ENCODE results near the gene CDCA4. TPM values are rescaled to one million over a fixed set of nuclear protein-coding genes. Genes with fewer than 3 reads are reported as not detected.
A peak's percentile ranks its signal among the peaks of the same experiment; 100 is the strongest.

CDCA4 gene
- total RNA-seq, 2 donors from 2014 or later: 46.6 to 65.1 TPM

DNA sequence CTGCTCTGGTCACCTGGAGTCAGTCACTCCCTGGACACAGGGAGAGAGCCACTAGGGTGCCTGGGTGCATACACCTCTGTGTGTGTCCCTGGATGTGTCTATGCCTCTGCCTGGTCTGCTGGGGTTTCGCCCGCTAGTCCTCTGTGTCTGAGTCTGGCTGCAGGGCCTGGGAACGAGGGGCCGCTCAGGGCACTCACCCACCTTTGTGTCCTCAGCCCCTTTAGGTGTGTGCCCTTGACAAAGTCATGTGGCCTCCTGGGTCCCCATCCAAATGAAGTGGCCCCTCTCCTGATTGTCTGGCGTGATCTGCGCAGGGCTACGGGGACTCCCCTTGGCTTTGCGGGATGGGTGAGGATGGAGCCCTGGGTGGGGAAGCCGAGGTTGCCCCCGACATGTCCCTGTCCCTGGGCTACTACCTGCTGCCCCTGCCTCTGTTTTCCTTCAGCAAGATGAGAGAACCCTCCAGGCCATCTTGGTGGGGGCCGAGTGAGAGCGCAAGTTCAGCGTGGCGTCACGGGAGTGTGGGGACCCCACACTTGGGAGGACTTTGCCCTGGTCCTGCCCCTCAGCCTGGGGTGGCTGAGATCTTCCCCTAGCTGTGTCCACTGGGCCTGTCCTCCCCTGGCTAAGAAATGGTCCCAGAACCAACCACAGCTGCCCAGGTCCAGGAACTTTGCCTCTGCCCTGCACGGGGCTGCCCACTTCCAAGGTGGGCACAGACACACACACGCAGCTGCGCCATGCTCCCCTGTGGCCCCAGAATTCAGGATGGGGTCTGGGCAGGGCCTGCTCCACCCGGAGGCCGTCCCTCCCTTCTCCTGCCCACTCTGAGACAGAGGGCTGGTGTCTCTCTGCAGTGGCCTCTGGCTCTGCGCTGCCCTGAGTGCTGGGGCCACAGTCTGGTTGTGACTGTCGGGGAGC lies 40.0 kb downstream of the CDCA4 start:
- Mint-ChIP-seq H3K4me3 (no peak overlapping the region), H3K27me3 (ENCODE audit: insufficient read depth) (peaks cover 54% of the 10 kb centered on the region), H3K9me3 (no peaks in the 10 kb centered on the region), H3K36me3 (ENCODE audit: low read depth) (no peaks in the 10 kb centered on the region), H3K27ac (no peak overlapping the region), H3K4me1 (peaks cover 3% of the 10 kb centered on the region)
- TF ChIP-seq CTCF (conservative IDR thresholded peaks at IDR 0.05): no peak
- Histone ChIP-seq H3K9ac (ENCODE audit: extremely low read depth, low read length, poor library complexity, severe bottlenecking) (no peak overlapping the region), H3K4me1 (ENCODE audit: control insufficient read depth, insufficient read depth, low read length) (no peaks in the 10 kb centered on the region), H3K4me3 (ENCODE audit: low read length) (no peak overlapping the region), H3K36me3 (ENCODE audit: control insufficient read depth, insufficient read depth, low read length) (no peaks in the 10 kb centered on the region), H3K9me3 (ENCODE audit: control insufficient read depth, low read length) (no peaks in the 10 kb centered on the region), H3K27ac (ENCODE audit: low read depth, low read length) (no peak overlapping the region), H3K27me3 (ENCODE audit: control insufficient read depth, insufficient read depth, low read length, poor library complexity, severe bottlenecking) (peaks cover 36% of the 10 kb centered on the region)
- WGBS, 2 experiments (ENCODE audit: insufficient coverage in 1 of 2, insufficient read length in 1 of 2): 86 to 88% methylated on average over 14 to 22 of the region's 22 CpGs
- peak; percentile 45 for DNase-seq

GRCh38 chr14:104979758-104980610 lies 40.9 kb downstream of the CDCA4 start:
- TF ChIP-seq CTCF (conservative IDR thresholded peaks at IDR 0.05): no peak
- Histone ChIP-seq H3K36me3 (ENCODE audit: control insufficient read depth, insufficient read depth, low read length) (no peaks in the 10 kb centered on the region), H3K9me3 (ENCODE audit: control insufficient read depth, low read length) (no peaks in the 10 kb centered on the region), H3K27me3 (ENCODE audit: control insufficient read depth, insufficient read depth, low read length, poor library complexity, severe bottlenecking) (peaks cover 36% of the 10 kb centered on the region), H3K4me3 (ENCODE audit: low read length) (no peak overlapping the region), H3K4me1 (ENCODE audit: control insufficient read depth, insufficient read depth, low read length) (no peaks in the 10 kb centered on the region), H3K27ac (ENCODE audit: low read depth, low read length) (no peak overlapping the region), H3K9ac (ENCODE audit: extremely low read depth, low read length, poor library complexity, severe bottlenecking) (no peak overlapping the region)
- WGBS, 2 experiments (ENCODE audit: insufficient coverage in 1 of 2, insufficient read length in 1 of 2): 86 to 87% methylated on average over 15 to 19 of the region's 19 CpGs
- H3K4me1 Mint-ChIP-seq: peaks cover 3% of the 10 kb centered on the region
- H3K4me3 Mint-ChIP-seq: no peak overlapping the region
- H3K27ac Mint-ChIP-seq: no peak overlapping the region
- no peaks in the 10 kb centered on the region for H3K36me3 Mint-ChIP-seq (ENCODE audit: low read depth)
- DNase-seq: peak; percentile 48
- no peaks in the 10 kb centered on the region for H3K9me3 Mint-ChIP-seq
- peaks cover 57% of the 10 kb centered on the region for H3K27me3 Mint-ChIP-seq (ENCODE audit: insufficient read depth)

GRCh38 chr14:104978746-104979691 lies 41.9 kb downstream of the CDCA4 start:
- H3K27ac Mint-ChIP-seq: no peak overlapping the region
- Histone ChIP-seq H3K27ac (ENCODE audit: low read depth, low read length) (no peak overlapping the region), H3K9ac (ENCODE audit: extremely low read depth, low read length, poor library complexity, severe bottlenecking) (no peak overlapping the region), H3K36me3 (ENCODE audit: control insufficient read depth, insufficient read depth, low read length) (no peaks in the 10 kb centered on the region), H3K9me3 (ENCODE audit: control insufficient read depth, low read length) (no peaks in the 10 kb centered on the region), H3K27me3 (ENCODE audit: control insufficient read depth, insufficient read depth, low read length, poor library complexity, severe bottlenecking) (peaks cover 36% of the 10 kb centered on the region), H3K4me1 (ENCODE audit: control insufficient read depth, insufficient read depth, low read length) (no peaks in the 10 kb centered on the region), H3K4me3 (ENCODE audit: low read length) (peak overlapping the region; percentile 69)
- no peaks in the 10 kb centered on the region for H3K36me3 Mint-ChIP-seq (ENCODE audit: low read depth)
- WGBS, 2 experiments (ENCODE audit: insufficient coverage in 1 of 2, insufficient read length in 1 of 2): 41 to 44% methylated on average over 19 to 32 of the region's 32 CpGs
- H3K4me1 Mint-ChIP-seq: peaks cover 3% of the 10 kb centered on the region
- peaks cover 55% of the 10 kb centered on the region for H3K27me3 Mint-ChIP-seq (ENCODE audit: insufficient read depth)
- peak; percentile 66 for DNase-seq
- H3K9me3 Mint-ChIP-seq: no peaks in the 10 kb centered on the region
- TF ChIP-seq CTCF (conservative IDR thresholded peaks at IDR 0.05): no peak
- peak overlapping the region; percentile 53 for H3K4me3 Mint-ChIP-seq

Measured in endodermal cell (in vitro differentiated cells).